GM18951 (cell line): ENCODE data around the gene MARCHF7.

ENCODE experiments used
- POLR2A ChIP-seq: IDR thresholded peaks from 4 replicates; pipeline ENCODE4 v1.6.1; 2011; ENCODE audit warnings: mild to moderate bottlenecking; ENCODE audit not compliant: insufficient read length, insufficient read depth; ENCODE audit errors: extremely low read depth
- in situ Hi-C: fragments of 300-500 bp; cut with MboI; formaldehyde crosslinking; loops from one replicate; pipeline ENCODE4 v1.12.0; 2022; ENCODE audit warnings: low sequenced_read_pairs, mixed read lengths, inconsistent platforms; ENCODE audit not compliant: unreplicated experiment

Gene MARCHF7

GRCh38 chr2:159760326-159760725, 48.0 kb downstream of the MARCHF7 start:
- in situ Hi-C loops = no loop called here
- no peak for TF ChIP-seq POLR2A

GRCh38 chr2:159762075-159762474, 49.8 kb downstream of the MARCHF7 start:
- in situ Hi-C loops = no loop called here
- TF ChIP-seq POLR2A = no peak
